Lower leg skin (tissue), 4 donors: ENCODE results near the gene MCM9. TPM values are rescaled to one million over a fixed set of nuclear protein-coding genes. Genes with fewer than 3 reads are reported as not detected.

Source experiments
- DNase-seq, 2 donors: peaks; one replicate each; pipeline ENCODE4 v3.0.0-alpha.2; 2019; ENCODE audit warnings: low spot score in 2 of 2
- H3K4me3 ChIP-seq: fragments of 200-600 bp; sonication (generic); 2 replicates; pipeline ENCODE4 v1.5.1; 2017; ENCODE audit warnings: mild to moderate bottlenecking, low read depth; ENCODE audit not compliant: poor library complexity, severe bottlenecking
- POLR2A ChIP-seq, 2 donors: fragments of 450-650 bp; IDR thresholded peaks; one replicate each; pipeline ENCODE4 v1.6.1; 2016 to 2017; ENCODE audit warnings: antibody characterized with exemption in 2 of 2, mild to moderate bottlenecking in 1 of 2, moderate library complexity in 1 of 2
- WGBS, 2 donors: methylation state at CpG; one replicate each; pipeline ENCODE4 v1.1.5; 2018; 5-methylcytosine and 5-hydroxymethylcytosine counted together
- intact Hi-C: fragments of 100-400 bp; cut with DNase I; formaldehyde crosslinking; loops from one replicate; pipeline ENCODE4 v1.15.0; 2023; ENCODE audit warnings: low total_unique reads
- total RNA-seq, 4 donors: library from RNA; depleted of rRNA; stranded (reverse); fragments of >200 nt; gene quantifications; one replicate each; pipeline ENCODE4 v1.1.0, GENCODE V29; 2016
- TF ChIP-seq, protein P1 (sequence below), 3 donors: fragments of 450-650 bp; IDR thresholded peaks; one replicate each; pipeline ENCODE4 v1.5.1; 2016; ENCODE audit warnings: antibody characterized with exemption in 3 of 3, mild to moderate bottlenecking in 3 of 3, moderate library complexity in 2 of 3

MCM9 gene
- total RNA-seq, 4 donors from 2014 or later = 21.3 to 29.6 (median 27.6) TPM

DNA sequence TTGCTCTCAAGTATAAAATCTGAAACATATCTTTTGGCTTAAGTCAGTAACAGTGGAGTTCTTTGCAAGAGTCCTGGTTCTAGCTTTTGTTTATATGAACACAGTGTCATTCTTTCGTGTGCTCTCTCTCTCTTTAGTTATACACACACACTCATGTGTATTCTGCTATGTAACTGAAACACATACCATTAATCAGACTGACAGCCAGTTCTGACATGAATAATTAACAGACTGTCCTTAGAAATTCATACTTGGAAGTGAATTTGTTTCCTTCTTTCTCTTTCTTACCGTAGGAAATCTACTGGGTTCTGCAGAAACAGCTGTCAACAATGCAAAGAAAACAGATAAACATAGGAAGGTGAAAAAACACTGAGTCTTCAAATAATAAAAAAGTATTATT lies 2.5 kb downstream of the MCM9 start:
- intact Hi-C loops = no loop called here
- DNase-seq = no peak
- TF ChIP-seq, protein P1, sequence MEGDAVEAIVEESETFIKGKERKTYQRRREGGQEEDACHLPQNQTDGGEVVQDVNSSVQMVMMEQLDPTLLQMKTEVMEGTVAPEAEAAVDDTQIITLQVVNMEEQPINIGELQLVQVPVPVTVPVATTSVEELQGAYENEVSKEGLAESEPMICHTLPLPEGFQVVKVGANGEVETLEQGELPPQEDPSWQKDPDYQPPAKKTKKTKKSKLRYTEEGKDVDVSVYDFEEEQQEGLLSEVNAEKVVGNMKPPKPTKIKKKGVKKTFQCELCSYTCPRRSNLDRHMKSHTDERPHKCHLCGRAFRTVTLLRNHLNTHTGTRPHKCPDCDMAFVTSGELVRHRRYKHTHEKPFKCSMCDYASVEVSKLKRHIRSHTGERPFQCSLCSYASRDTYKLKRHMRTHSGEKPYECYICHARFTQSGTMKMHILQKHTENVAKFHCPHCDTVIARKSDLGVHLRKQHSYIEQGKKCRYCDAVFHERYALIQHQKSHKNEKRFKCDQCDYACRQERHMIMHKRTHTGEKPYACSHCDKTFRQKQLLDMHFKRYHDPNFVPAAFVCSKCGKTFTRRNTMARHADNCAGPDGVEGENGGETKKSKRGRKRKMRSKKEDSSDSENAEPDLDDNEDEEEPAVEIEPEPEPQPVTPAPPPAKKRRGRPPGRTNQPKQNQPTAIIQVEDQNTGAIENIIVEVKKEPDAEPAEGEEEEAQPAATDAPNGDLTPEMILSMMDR (IDR thresholded peaks at IDR 0.05) = no peak
- TF ChIP-seq POLR2A (IDR thresholded peaks at IDR 0.05) = no peak
- 55 to 67% methylated on average over 2 of the region's 2 CpGs for WGBS, 2 donors
- H3K4me3 ChIP-seq = no peak overlapping the region

DNA sequence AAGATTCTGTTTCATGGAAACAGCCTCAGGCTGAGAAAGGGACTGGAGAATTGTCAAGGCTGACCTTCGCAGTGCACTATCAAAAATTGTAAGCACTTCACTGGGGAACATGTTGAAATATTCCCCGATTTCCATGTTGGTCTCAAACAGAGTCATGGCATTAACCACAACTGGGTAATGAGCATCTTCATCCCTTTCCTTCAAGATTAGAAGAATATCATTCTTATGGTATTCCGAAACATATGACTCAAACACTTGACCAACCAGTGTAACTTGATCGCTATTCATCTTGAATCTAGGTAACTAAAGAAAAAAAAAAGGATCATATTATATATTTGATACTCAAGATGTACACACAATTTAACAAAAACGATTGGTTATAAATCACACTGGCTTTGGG lies 3.5 kb downstream of the MCM9 start:
- no peak for TF ChIP-seq POLR2A (IDR thresholded peaks at IDR 0.05)
- TF ChIP-seq, protein P1 (IDR thresholded peaks at IDR 0.05) = no peak

DNA sequence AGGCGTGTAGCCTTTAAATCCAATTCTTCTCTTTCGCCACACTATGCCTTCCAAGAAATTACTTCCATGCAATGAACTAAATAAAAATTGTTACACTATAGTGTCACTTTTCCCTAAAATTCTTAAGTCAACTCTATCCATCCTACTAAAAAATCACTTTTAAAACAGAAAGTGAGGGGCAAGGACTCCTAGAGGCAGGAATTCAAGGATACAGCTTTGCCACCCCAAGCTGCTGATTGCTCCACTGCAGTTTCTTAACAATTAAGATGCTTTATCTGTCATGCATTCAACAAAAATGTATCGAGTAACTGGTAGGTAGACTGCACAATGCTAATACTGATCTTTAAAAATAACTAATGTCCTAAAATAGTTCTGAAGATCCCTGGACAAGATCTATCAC lies 4.3 kb downstream of the MCM9 start:
- no peak for TF ChIP-seq POLR2A (IDR thresholded peaks at IDR 0.05)
- TF ChIP-seq, protein P1 (IDR thresholded peaks at IDR 0.05) = no peak
- intact Hi-C loops = no loop called here
- no peak for DNase-seq
- no peak overlapping the region for H3K4me3 ChIP-seq
- WGBS, 2 donors = 91 to 97% methylated on average over 3 of the region's 3 CpGs

More for the DNA sequence above, 3.5 kb downstream of the MCM9 start:
- intact Hi-C loops = no loop called here
- DNase-seq = no peak
- H3K4me3 ChIP-seq = no peak overlapping the region
- WGBS, 2 donors = 88 to 89% methylated on average over 5 of the region's 5 CpGs

DNA sequence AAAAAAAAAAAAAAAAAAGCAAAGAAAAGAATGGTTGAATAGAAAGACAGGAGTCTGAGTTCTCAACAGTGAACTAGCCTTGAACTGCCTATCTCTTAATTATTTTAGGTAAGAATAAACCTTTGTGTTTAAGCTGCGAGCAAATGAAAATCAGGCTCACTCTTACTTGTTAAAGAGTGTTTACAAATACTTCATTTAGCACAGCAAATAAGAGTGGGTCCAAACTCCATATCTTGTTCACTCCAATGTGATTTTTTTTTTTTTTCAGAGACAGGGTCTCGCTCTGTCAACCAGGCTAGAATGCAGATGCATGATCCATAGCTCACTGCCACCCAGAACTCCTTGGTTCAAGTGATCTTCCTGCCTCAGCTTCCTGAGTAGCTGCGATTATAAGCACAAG lies 11.9 kb downstream of the MCM9 start:
- intact Hi-C loops = no loop called here
- TF ChIP-seq POLR2A (IDR thresholded peaks at IDR 0.05) = no peak
- TF ChIP-seq, protein P1 (IDR thresholded peaks at IDR 0.05) = no peak
- no peak for DNase-seq
- 82 to 99% methylated on average over 3 of the region's 3 CpGs for WGBS, 2 donors
- no peak overlapping the region for H3K4me3 ChIP-seq

DNA sequence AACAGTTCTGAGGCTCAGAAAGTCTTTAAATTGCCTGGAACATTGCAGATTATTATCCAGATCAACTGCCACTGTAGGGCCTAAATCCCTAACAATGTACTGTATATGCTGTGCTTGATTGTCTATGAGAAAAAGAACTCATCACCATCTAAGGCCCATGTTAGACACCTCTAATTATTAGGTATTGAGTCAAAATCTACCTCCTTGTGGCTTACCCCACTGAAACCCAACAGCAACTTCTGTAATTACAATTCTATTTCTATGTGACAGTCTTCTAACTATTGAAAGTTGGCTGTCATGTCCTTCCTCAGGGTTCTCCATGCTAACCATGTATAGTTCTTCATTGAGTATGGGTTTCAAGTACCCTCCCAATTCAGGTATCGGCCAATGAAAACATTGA lies 13.9 kb downstream of the MCM9 start:
- no peak for DNase-seq
- no peak overlapping the region for H3K4me3 ChIP-seq
- WGBS, 2 donors = 93 to 96% methylated on average over 1 of the region's 1 CpG
- intact Hi-C loops = no loop called here
- TF ChIP-seq POLR2A (IDR thresholded peaks at IDR 0.05) = no peak
- TF ChIP-seq, protein P1 (IDR thresholded peaks at IDR 0.05) = no peak

DNA sequence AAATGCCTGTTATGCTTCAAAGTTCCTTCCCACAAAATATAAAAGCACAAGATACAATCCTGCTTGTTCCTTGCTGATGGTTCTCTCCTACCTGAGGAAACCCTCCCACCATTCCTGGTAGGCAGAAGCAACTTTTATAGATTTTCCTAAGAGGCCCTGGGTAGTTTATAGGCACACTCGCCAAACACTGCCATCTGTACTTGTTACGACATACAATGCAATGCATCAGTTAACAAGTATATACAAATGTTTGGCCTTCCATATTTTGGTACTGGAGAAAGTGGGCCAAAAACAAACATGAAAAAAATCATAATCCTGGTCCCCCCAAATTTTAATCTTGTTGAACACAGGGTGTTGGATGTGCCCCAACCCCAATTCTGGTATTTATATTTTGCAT lies 16.6 kb downstream of the MCM9 start:
- WGBS, 2 donors = 79 to 86% methylated on average over 2 of the region's 2 CpGs
- TF ChIP-seq, protein P1 (IDR thresholded peaks at IDR 0.05) = no peak
- no peak for TF ChIP-seq POLR2A (IDR thresholded peaks at IDR 0.05)
- DNase-seq = no peak
- intact Hi-C loops = no loop called here
- H3K4me3 ChIP-seq = no peak overlapping the region
